ENCODE data around the gene ACO1. TPM values are rescaled to one million over a fixed set of nuclear protein-coding genes. Genes with fewer than 3 reads are reported as not detected.

ACO1 gene
- total and polyA plus RNA-seq, 4 donors: 41.3 to 78.5 (median 59.5) TPM

- no peaks in the 10 kb centered on the region for H3K9me3 ChIP-seq (ENCODE audit: control insufficient read depth in 4 of 4, low read length in 3 of 4)
- TF ChIP-seq ZBTB33 (IDR thresholded peaks at IDR 0.05) (no peak), EGR1 (IDR thresholded peaks at IDR 0.05; ENCODE audit: low read depth in 2 of 2) (no peak), HNF4G (IDR thresholded peaks at IDR 0.05) (no peak), HNF4A (conservative IDR thresholded peaks at IDR 0.05) (no peak)
- WGBS: 97% methylated on average over 4 of the region's 4 CpGs
- H3K36me3 ChIP-seq (ENCODE audit: control insufficient read depth in 4 of 4, insufficient read depth in 3 of 4, low read depth in 1 of 4, low read length in 3 of 4): peaks cover 3 to 50% (median 35%) of the 10 kb centered on the region in 4 donors
- peaks cover 3 to 20% (median 14%) of the 10 kb centered on the region in 4 donors for H3K4me1 ChIP-seq (ENCODE audit: control insufficient read depth in 4 of 4, insufficient read depth in 4 of 4, low read length in 3 of 4)
- H3K27me3 ChIP-seq (ENCODE audit: control insufficient read depth in 4 of 4, insufficient read depth in 4 of 4, low read length in 3 of 4): no peaks in the 10 kb centered on the region
- no peak overlapping the region for H3K4me3 ChIP-seq (ENCODE audit: low read depth in 1 of 3, low read length in 3 of 3)
- H3K27ac ChIP-seq (ENCODE audit: low read depth in 1 of 2, low read length in 2 of 2): no peak overlapping the region
- no peak for DNase-seq (ENCODE audit: low spot score)
- no peak overlapping the region for H3K9ac ChIP-seq (ENCODE audit: low read depth in 1 of 2, low read length in 2 of 2)
These were observed 98.9 kb downstream of the ACO1 start for GRCh38 chr9:32483343-32483742.

- peaks cover 2 to 28% (median 22%) of the 10 kb centered on the region in 4 donors for H3K36me3 ChIP-seq (ENCODE audit: control insufficient read depth in 4 of 4, insufficient read depth in 3 of 4, low read depth in 1 of 4, low read length in 3 of 4)
- WGBS: 38% methylated on average over 2 of the region's 2 CpGs
- peak; percentile 41 for TF ChIP-seq NR2F2 (IDR thresholded peaks at IDR 0.05)
- no peak for TF ChIP-seq FOXA2 (IDR thresholded peaks at IDR 0.05)
- peak; percentile 70 for TF ChIP-seq HNF4G (IDR thresholded peaks at IDR 0.05)
- no peak for TF ChIP-seq GABPA (IDR thresholded peaks at IDR 0.05 in 1 of 2, conservative IDR thresholded peaks at IDR 0.05 in 1 of 2)
- TF ChIP-seq RXRA (IDR thresholded peaks at IDR 0.05): peak; percentile 77 to 87
- peak; percentile 88 to 92 for TF ChIP-seq HNF4A (conservative IDR thresholded peaks at IDR 0.05)
- peak in 1 of 2 donors; percentile 39 for TF ChIP-seq RAD21 (IDR thresholded peaks at IDR 0.05)
- TF ChIP-seq REST (IDR thresholded peaks at IDR 0.05): no peak
- TF ChIP-seq SP1 (IDR thresholded peaks at IDR 0.05): peak; percentile 91
- TF ChIP-seq TAF1 (conservative IDR thresholded peaks at IDR 0.05): no peak
- no peak for TF ChIP-seq CTCF (IDR thresholded peaks at IDR 0.05; ENCODE audit: low read depth, low read length, missing input control)
- no peak for TF ChIP-seq EGR1 (IDR thresholded peaks at IDR 0.05; ENCODE audit: low read depth in 2 of 2)
- TF ChIP-seq ATF3 (IDR thresholded peaks at IDR 0.05): no peak
- peak; percentile 45 for TF ChIP-seq YY1 (IDR thresholded peaks at IDR 0.05)
- TF ChIP-seq FOXA1 (IDR thresholded peaks at IDR 0.05): no peak
- TF ChIP-seq ZBTB33 (IDR thresholded peaks at IDR 0.05): peak; percentile 27
- TF ChIP-seq MAX (IDR thresholded peaks at IDR 0.05): no peak
- peak; percentile 30 to 33 for TF ChIP-seq JUND (IDR thresholded peaks at IDR 0.05)
These were observed 102.6 kb downstream of the ACO1 start for GRCh38 chr9:32486839-32487562.

More at GRCh38 chr9:32486839-32487562, 102.6 kb downstream of the ACO1 start:
- DNase-seq (ENCODE audit: low spot score): no peak
- Histone ChIP-seq H3K27ac (ENCODE audit: low read depth in 1 of 2, low read length in 2 of 2) (no peak overlapping the region), H3K27me3 (ENCODE audit: control insufficient read depth in 4 of 4, insufficient read depth in 4 of 4, low read length in 3 of 4) (no peaks in the 10 kb centered on the region), H3K4me3 (ENCODE audit: low read depth in 1 of 3, low read length in 3 of 3) (no peak overlapping the region), H3K4me1 (ENCODE audit: control insufficient read depth in 4 of 4, insufficient read depth in 4 of 4, low read length in 3 of 4) (peaks cover 3 to 20% (median 14%) of the 10 kb centered on the region in 4 donors), H3K9ac (ENCODE audit: low read depth in 1 of 2, low read length in 2 of 2) (no peak overlapping the region), H3K9me3 (ENCODE audit: control insufficient read depth in 4 of 4, low read length in 3 of 4) (no peaks in the 10 kb centered on the region)

All from liver (tissue), 9 donors.